ENCODE measurements around the gene GLRX. TPM values are rescaled to one million over a fixed set of nuclear protein-coding genes. Genes with fewer than 3 reads are reported as not detected.
"Not testable (repeated sequence)": the region's sequence is repeated elsewhere in the genome, so short reads cannot be mapped to it uniquely, and the experiment has no call there.

Gene GLRX, protein sequence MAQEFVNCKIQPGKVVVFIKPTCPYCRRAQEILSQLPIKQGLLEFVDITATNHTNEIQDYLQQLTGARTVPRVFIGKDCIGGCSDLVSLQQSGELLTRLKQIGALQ
- total RNA-seq (100 to 1,000 TPM in 7 of 10 donors, 10 to 100 TPM in 3; 68.7 to 156 (median 111) TPM), polyA plus RNA-seq (100 to 1,000 TPM in 1 of 2 donors, 10 to 100 TPM in 1; 51.6 to 116 TPM)
- long read RNA-seq, donor 1, transcript GLRX-201 (3 exons, 1,211 nt) = major isoform, 33 of 42 reads
- long read RNA-seq, donor 1, partial matches to known transcripts = 3 of 42 reads
- long read RNA-seq, donor 1, other reads (novel, unspliced or antisense) = 3 of 42 reads
- long read RNA-seq, donor 2, transcript GLRX-201 (3 exons, 1,211 nt) = major isoform, 84 of 101 reads
- long read RNA-seq, donor 2, transcript GLRX-204 (2 exons, 3,407 nt) = minor isoform, 9 of 101 reads
- long read RNA-seq, donor 2, partial matches to known transcripts = 0 of 101 reads
- long read RNA-seq, donor 2, other reads (novel, unspliced or antisense) = 6 of 101 reads
- long read RNA-seq, donor 3, transcript GLRX-204 (2 exons, 3,407 nt) = minor isoform, 11 of 62 reads
- long read RNA-seq, donor 3, transcript GLRX-201 (3 exons, 1,211 nt) = major isoform, 36 of 62 reads
- long read RNA-seq, donor 3, partial matches to known transcripts = 0 of 62 reads
- long read RNA-seq, donor 3, other reads (novel, unspliced or antisense) = 11 of 62 reads

- H3K27me3 ChIP-seq = no peaks in the 10 kb centered on the region
- peaks cover 0 to 11% (median 0%) of the 10 kb centered on the region in 9 donors for H3K36me3 ChIP-seq
- TF ChIP-seq CTCF (IDR thresholded peaks at IDR 0.05) = no peak
- intact Hi-C loops (cut with DNase I) = loop anchor here in 1 of 10 donors (2.0 kb wide), 1 partner anchor 14 kb away; no protein-coding TSS in a partner anchor
- peak; percentile 50 to 75 for DNase-seq
- peak within 1 kb of the TSS; percentile 59 to 98 (median 90) for H3K27ac ChIP-seq
- H3K9me3 ChIP-seq = no peaks in the 10 kb centered on the region
- peaks cover 16 to 77% (median 62%) of the 10 kb centered on the region in 9 donors for H3K4me1 ChIP-seq
- 1% methylated on average over 8 of the region's 8 CpGs for WGBS, 2 donors
- peak; percentile 64 to 84 (median 74) for ATAC-seq
- peak within 1 kb of the TSS; percentile 48 to 90 (median 75) for H3K4me3 ChIP-seq
Measured at GRCh38 chr5:95822542-95823181, at the start of gene GLRX. Gene GLRX, minus strand, starts transcription at chr5:95822726. Its CDS starts 64 bp downstream, at chr5:95822662.

- H3K4me3 ChIP-seq = no peak overlapping the region
- no peak for TF ChIP-seq CTCF (IDR thresholded peaks at IDR 0.05)
- intact Hi-C loops (cut with DNase I) = no loop called here
- 97 to 98% methylated on average over 9 of the region's 9 CpGs for WGBS, 2 donors
- H3K9me3 ChIP-seq = no peaks in the 10 kb centered on the region
- peaks cover 0 to 51% (median 14%) of the 10 kb centered on the region in 9 donors for H3K4me1 ChIP-seq
- no peaks in the 10 kb centered on the region for H3K36me3 ChIP-seq
- DNase-seq = no peak
- H3K27me3 ChIP-seq = no peaks in the 10 kb centered on the region
- H3K27ac ChIP-seq = peak overlapping the region in 1 of 10 donors; percentile 85
- no peak for ATAC-seq
Measured at GRCh38 chr5:95871146-95871806, 48.8 kb upstream of the GLRX start.

DNA sequence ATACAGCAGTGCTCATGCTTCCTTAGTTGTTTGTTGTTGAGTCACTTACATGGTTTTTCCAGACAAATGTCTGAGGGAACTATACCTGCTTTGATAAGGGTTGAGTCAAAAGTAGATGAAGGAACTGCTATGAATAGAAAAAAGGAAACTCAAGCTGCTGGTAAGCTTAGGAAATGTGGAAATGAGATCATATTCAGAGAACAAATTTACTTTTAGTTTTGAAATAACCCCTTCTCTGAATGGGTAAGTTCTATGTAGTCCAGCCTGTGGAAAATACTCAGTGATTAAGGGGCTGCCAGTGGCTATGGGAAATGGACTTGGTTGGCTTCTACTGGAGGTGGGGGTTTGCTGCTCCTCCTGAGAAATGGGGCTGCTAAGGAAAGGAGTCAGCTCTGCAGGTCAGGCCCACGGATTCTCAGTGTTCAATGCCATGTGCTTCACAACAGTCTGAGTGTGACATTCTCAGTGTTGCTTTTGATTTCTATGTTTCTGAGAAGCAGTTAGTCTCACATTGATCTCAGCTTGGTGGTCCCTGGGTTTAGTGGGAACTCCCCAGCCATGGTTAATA lies 47.7 kb upstream of the GLRX start:
- DNase-seq (no peak), ATAC-seq (peak; percentile 38 to 79 (median 60))
- TF ChIP-seq CTCF (IDR thresholded peaks at IDR 0.05) = no peak
- H3K4me3 ChIP-seq = no peak overlapping the region
- no peaks in the 10 kb centered on the region for H3K36me3 ChIP-seq
- H3K27ac ChIP-seq = peak overlapping the region in 7 of 10 donors; percentile 15 to 85 (median 52)
- 48 to 63% methylated on average over 1 of the region's 1 CpG for WGBS, 2 donors
- H3K9me3 ChIP-seq = no peaks in the 10 kb centered on the region
- intact Hi-C loops (cut with DNase I) = no loop called here
- no peaks in the 10 kb centered on the region for H3K27me3 ChIP-seq
- peaks cover 0 to 59% (median 14%) of the 10 kb centered on the region in 9 donors for H3K4me1 ChIP-seq

DNA sequence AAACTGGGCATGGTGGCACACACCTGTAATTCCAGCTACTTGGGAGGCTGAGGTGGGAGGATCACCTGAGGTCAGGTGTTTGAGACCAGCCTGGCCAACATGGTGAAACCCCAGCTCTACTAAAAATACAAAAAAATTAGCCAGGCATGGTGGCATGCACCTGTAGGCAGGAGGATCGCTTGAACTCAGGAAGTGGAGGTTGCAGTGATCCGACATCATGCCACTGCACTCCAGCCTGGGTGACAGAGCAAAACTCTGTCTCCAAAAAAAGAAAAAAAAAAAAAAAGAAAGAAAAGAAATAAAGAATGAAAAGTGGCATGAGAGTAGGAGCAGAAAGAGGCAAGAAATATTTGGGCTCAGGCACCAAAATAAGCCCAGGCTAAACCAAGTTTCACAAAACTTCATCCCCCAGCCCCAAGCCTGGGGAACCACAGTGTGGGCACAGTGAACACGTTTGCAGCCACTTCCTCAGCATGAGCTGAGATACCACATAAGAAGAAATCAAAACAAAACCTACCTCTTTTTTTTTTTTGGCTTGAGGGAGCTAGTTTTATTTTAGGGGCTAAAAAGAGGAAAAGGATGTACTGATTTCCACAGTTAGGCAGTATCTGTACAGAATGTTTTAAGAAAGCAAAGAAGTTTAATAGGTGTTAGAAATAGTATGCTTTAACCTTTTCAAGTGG lies 46.8 kb upstream of the GLRX start:
- H3K9me3 ChIP-seq, H3K4me3 ChIP-seq, DNase-seq, H3K27me3 ChIP-seq, H3K36me3 ChIP-seq: not testable (repeated sequence)
- H3K27ac ChIP-seq = peak overlapping the region in 3 of 10 donors; percentile 52 to 85 (median 57)
- ATAC-seq = peak in 4 of 8 donors; percentile 16 to 32 (median 20)
- WGBS, 2 donors = 52 to 76% methylated on average over 3 of the region's 3 CpGs
- peaks cover 0 to 60% (median 14%) of the 10 kb centered on the region in 9 donors for H3K4me1 ChIP-seq
- intact Hi-C loops (cut with DNase I) = loop anchor here in 3 of 10 donors (10.0 kb wide), 3 partner anchors 85 to 735 kb away; no protein-coding TSS in a partner anchor
